Right kidney (tissue), 9 donors: ENCODE measurements around the gene LRG1.

Experiments
- DNase-seq: peaks from one replicate; pipeline ENCODE4 v3.0.0-alpha.2; 2016
- long read RNA-seq, 8 donors: transcript quantifications; one replicate each; lab custom pipeline, GENCODE V29; 2026

Gene LRG1, protein sequence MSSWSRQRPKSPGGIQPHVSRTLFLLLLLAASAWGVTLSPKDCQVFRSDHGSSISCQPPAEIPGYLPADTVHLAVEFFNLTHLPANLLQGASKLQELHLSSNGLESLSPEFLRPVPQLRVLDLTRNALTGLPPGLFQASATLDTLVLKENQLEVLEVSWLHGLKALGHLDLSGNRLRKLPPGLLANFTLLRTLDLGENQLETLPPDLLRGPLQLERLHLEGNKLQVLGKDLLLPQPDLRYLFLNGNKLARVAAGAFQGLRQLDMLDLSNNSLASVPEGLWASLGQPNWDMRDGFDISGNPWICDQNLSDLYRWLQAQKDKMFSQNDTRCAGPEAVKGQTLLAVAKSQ
- long read RNA-seq, donor 1, partial matches to known transcripts, result 0 of 1 reads
- long read RNA-seq, donor 1, other reads (novel, unspliced or antisense), result 0 of 1 reads
- long read RNA-seq, donor 2, result 0 reads
- long read RNA-seq, donor 3, result 0 reads
- long read RNA-seq, donor 4, result 0 reads
- long read RNA-seq, donor 5, result 0 reads
- long read RNA-seq, donor 6, partial matches to known transcripts, result 0 of 1 reads
- long read RNA-seq, donor 6, other reads (novel, unspliced or antisense), result 0 of 1 reads
- long read RNA-seq, donor 7, result 0 reads
- long read RNA-seq, donor 8, result 0 reads

DNA sequence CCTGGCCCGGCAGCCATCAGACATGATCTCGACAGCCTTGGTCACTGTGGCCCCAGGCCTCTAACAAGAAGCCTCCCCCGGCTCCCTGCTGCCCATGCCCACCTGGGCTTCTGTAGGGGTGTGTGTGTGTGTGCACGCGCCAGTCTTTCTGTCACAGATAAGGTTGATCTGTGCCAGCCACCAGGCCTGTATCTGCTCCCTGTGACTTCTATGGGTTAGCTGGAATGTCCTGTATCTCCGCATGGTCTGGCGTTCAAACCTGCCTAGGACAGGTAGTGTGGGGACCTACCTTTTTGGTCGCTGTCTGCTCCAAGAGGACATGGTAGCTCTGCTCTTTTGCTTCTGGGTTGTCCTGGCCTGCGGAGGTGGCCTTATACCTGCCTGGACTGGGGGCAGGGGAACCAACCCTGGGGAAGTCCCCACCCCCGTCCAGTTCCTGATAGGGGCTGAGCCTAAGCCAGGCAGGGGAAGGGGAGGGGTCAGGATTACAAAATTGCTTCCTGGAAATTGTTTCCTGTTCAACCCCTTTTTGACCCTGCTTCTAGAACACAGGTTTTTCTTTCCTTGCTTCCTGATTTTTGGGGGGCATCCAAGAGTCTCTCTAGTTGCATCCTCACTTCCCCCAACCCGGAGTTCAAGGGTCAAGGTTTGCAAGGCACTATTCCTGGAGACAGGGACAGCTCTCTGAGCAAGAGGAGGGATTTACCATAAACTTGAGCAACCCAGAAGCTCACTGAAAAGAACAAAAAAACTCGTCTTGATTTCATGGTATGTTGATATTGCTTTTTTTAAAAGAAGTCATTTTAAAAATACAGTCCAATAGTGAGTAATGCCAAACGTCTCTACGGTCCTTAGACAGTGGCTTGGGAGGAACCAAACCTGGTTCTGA lies at the start of gene LRG1:
Gene LRG1, minus strand, starts transcription at position 344 of the 889 bp plus-strand sequence. Its CDS starts 23 bp downstream, at position 321.
- no peak for DNase-seq

DNA sequence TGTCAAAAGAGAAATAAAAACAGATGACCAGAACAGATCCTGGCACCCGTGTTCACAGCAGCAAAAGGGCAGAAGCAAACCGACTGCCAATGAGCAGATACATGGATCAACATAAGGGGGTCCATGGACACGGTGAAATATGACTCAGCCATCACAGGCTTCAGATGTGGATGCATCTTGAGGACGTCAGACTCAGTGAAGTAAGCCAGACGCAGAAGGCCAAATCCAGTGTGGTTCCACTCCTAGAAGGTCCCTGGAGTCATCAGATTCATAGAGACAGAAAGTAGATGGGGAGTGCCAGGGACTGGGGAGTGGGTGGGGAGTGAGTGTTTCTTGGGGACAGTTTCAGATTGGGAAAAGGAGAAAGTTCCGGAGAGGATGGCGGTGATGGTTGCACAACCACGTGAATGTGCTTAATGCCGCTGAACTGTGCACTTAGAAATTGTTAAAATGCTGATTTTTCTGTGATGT lies 48.5 kb upstream of the LRG1 start:
- DNase-seq, result no peak

GRCh38 chr19:4587527-4587926 lies 47.7 kb upstream of the LRG1 start:
- no peak for DNase-seq

- DNase-seq, result no peak
Measured at GRCh38 chr19:4586691-4587090, 46.9 kb upstream of the LRG1 start.

DNA sequence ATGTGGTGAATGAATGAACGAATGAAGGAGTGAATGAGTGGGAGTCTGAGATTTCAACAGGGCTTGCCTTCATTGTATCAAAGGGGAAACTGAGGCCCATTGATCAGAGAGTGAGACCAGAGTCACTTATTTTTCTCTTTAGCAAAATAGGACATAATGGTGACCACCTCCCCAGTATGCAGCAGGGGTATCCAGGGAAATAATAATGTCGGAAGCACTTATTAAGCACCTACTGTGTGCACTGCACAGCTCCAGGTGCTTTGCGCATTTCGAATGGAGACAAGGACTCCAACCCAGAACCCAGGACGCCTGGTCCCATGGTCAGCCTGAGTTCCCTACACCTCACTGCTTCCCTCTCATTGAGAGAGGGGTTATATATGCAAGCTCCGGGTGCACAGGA lies 46.4 kb upstream of the LRG1 start:
- no peak for DNase-seq

GRCh38 chr19:4585556-4585955 lies 45.7 kb upstream of the LRG1 start:
- no peak for DNase-seq

DNA sequence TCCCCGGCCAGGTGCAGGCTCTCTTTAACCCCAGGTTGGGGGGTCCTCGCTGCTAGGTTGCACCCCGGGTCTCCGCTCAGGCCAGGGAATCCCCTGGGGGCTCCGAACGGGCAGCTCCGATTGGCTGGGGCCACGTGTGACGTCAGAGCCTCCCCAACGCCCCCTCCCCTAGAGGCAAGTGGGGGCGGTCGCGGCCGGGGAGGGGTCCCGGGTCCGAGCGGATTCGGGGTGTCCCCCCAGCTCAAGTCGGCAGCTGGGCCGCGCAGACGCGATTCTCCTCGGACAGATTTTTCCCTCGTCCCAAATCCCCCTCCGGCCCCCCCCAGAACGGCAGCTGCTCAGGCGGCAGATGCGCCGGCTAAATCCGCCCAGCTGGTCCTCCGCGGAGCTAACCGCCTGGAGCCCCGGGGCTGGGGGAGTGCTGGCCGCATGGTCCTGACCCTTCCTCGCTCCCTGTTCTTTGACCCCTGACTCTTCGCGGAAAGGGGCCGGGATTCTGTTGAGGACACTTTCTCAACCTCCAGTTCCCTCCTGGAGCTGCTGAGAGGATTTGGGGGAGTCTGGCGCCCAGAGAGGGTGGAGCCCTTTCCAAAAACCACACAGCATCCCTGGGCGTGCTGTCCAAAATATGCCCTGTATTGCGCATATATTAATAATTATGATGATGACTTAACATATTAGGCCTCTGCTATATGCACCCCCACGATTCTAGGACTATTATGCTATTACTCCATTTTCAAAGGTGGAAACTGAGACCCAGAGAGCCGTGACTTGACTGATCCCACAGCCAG lies 45.0 kb upstream of the LRG1 start:
- no peak for DNase-seq

- peak; percentile 69 for DNase-seq
Measured at GRCh38 chr19:4583961-4584669, 44.3 kb upstream of the LRG1 start.

DNA sequence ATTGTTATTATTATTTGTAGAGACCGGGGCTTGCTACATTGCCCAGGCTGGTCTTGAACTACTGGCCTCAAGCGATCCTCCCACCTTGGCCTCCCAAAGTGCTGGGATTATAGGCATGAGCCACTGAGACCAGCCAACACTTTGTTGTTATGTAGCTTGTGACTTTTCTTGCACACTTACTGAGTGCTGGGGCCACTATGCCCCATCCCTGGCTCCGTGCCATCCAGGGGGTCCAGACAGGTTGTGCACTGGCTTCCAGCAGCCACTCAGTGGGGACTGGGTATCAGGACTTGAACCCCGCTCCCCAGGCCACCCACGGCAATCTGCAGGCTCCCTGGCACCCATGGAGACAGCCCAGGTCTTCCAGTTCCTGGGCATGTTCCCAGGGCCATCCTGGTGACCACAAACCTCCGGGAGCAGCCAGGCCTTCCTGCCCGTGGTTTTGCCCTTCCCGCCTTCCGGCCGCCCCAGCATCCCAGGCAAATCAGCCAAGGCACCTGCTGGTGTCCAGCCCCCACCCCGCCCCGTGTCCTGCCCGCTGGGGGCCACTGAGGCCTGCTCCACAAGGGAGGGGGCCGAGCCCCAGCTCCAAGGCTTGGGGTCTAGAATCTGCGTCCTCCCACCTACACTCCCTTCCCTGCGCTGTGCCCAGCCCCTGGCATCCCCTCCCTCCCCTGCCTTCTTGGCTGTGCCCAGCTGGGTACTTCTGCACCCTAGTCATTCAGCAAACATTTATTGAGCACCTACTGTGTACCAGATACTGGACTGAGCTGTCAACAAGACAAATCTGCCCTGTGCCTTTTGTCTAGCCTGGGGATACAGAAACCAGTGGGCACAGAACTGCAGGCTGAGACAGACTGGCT lies 43.4 kb upstream of the LRG1 start:
- no peak for DNase-seq

DNA sequence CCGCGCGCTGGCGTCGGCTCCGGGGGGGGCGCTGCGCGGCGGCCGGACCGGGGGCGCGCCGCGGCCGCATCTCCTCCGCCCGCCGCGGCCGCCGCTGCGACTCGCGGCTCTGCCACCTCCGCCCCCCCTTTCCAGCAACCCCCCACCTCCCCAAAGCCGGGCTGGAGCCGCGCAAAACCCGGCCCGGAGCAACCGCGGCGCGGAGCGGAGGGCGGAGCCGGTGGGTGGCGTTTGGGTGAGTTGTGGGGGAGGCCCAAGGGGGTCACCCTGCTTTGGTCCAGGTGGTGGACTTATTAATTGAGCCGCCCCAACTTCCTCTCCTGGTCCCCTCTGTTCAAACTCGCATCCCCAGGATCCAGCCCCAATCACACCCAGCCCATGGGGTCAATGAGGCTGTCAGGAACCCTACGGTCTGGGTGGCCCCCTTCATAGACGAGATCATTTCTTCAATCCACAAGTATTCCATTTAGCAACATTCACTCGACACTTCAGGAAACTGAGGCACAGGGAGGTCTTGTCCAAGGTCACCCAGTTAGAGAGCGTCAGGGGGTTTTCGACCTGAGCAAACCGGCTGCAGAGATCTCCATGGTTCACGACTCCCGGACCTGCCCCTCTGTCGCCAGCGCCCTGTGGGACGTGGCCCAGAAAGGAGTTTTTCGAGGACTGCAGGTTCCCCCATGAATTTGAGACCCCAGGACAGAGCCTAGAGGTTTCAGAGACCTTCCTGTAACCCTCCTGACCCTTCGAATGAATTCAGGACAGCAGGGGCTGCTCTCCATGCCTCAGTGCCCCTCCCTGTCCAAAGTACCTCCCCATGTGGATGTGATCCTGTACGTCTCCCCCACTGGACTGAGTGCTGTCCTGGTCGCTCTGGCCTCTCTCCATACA lies 42.1 kb upstream of the LRG1 start:
- peak; percentile 59 for DNase-seq

GRCh38 chr19:4580961-4581665 lies 41.3 kb upstream of the LRG1 start:
- no peak for DNase-seq

- no peak for DNase-seq
Measured at GRCh38 chr19:4580021-4580901, 40.4 kb upstream of the LRG1 start.

DNA sequence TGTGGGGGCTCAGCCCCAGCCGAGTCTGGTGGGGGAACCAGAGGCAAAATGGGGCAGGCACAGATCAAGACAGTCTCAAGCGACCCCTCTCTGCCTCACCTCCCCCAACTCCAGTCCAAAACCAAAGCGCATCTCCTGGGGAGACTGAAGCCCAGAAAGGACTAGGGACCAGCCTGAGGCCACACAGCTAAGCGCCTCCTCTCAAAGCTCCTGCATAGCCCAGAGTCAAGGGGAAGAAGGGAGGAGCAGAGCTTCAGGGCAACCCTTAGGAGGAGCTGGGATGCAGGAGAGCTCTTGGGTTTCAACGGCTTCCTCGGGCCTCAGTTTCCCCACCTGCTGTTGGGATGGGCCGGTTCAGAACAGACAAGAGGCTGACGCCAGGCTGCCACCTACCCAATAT lies 39.6 kb upstream of the LRG1 start:
- no peak for DNase-seq

GRCh38 chr19:4578552-4579248 lies 38.9 kb upstream of the LRG1 start:
- DNase-seq, result no peak

DNA sequence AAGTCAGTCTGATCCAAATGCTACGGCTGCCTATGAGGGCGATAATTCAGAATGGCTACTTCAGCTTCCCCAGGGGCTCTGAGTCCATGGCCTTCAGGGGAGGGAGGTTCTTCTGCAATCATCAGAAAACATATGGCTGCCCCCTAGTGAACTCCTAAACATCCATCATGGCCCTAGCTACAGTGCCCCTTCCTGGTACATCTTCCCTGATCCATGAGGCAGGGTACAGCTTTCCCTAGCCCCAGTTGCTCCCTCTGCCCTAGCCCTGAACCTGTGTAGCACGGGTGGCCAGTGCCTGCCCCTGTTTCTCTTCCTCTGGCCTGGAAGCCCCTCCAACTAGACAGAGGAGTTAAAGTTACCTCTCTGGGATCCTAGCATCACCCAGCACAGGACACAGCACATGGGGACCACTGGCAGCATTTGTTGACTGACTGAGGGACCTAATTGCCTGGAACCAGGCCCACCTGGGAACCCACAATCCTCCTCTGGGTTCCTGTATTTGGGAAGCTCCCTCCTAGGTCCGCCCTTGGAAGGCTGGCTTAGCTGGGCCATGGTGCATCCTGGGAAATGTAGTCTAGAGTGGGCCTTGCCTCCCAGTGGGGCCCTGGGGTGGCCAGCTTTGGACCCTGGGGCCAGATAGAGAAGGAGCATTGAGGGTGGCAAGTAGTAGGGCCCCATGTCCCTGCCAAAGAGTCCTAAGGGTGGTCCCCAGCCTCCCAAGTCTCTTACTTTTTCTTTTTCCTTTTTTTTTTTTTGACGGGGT lies 37.4 kb upstream of the LRG1 start:
- no peak for DNase-seq
